Neuron (in vitro differentiated cells): ENCODE data around the gene COG5.

Source experiments
- H2AFZ ChIP-seq: one replicate; pipeline ENCODE4 v1.6.1; 2013; ENCODE audit warnings: low read depth, mild to moderate bottlenecking, inconsistent platforms, low read length, moderate library complexity
- H3K27me3 ChIP-seq: one replicate; pipeline ENCODE4 v1.6.1; 2013; ENCODE audit warnings: low read length; ENCODE audit not compliant: insufficient read depth
- H3K36me3 ChIP-seq: one replicate; pipeline ENCODE4 v1.6.1; 2013; ENCODE audit warnings: low read length; ENCODE audit not compliant: insufficient read depth
- H3K4me1 ChIP-seq: one replicate; pipeline ENCODE4 v1.6.1; 2013; ENCODE audit warnings: low read length; ENCODE audit not compliant: insufficient read depth
- H3K4me3 ChIP-seq: 2 replicates; pipeline ENCODE4 v1.5.1; 2013; ENCODE audit warnings: mild to moderate bottlenecking, low read length, moderate library complexity
- H3K9me3 ChIP-seq: one replicate; pipeline ENCODE4 v1.6.1; 2013; ENCODE audit warnings: low read length

Gene COG5

GRCh38 chr7:107276220-107276827, 287.4 kb downstream of the COG5 start:
- H2AFZ ChIP-seq, result no peak overlapping the region
- H3K4me1 ChIP-seq, result no peaks in the 10 kb centered on the region
- no peak overlapping the region for H3K4me3 ChIP-seq
- H3K36me3 ChIP-seq, result no peaks in the 10 kb centered on the region
- no peaks in the 10 kb centered on the region for H3K27me3 ChIP-seq
- H3K9me3 ChIP-seq, result no peaks in the 10 kb centered on the region

- H3K36me3 ChIP-seq, result no peaks in the 10 kb centered on the region
- no peak overlapping the region for H2AFZ ChIP-seq
- no peak overlapping the region for H3K4me3 ChIP-seq
- H3K4me1 ChIP-seq, result no peaks in the 10 kb centered on the region
- peaks cover 2% of the 10 kb centered on the region for H3K9me3 ChIP-seq
- no peaks in the 10 kb centered on the region for H3K27me3 ChIP-seq
Measured at GRCh38 chr7:107274506-107274905, 289.2 kb downstream of the COG5 start.

GRCh38 chr7:107269790-107270189, 293.9 kb downstream of the COG5 start:
- Histone ChIP-seq H3K27me3 (no peaks in the 10 kb centered on the region), H3K4me3 (no peak overlapping the region), H3K4me1 (no peaks in the 10 kb centered on the region), H3K9me3 (peaks cover 2% of the 10 kb centered on the region), H3K36me3 (no peaks in the 10 kb centered on the region), H2AFZ (no peak overlapping the region)

GRCh38 chr7:107268594-107268993, 295.1 kb downstream of the COG5 start:
- Histone ChIP-seq H3K36me3 (no peaks in the 10 kb centered on the region), H3K27me3 (no peaks in the 10 kb centered on the region), H3K9me3 (peaks cover 2% of the 10 kb centered on the region), H3K4me3 (no peak overlapping the region), H3K4me1 (no peaks in the 10 kb centered on the region), H2AFZ (no peak overlapping the region)

- peaks cover 2% of the 10 kb centered on the region for H3K9me3 ChIP-seq
- no peaks in the 10 kb centered on the region for H3K36me3 ChIP-seq
- no peaks in the 10 kb centered on the region for H3K27me3 ChIP-seq
- H3K4me3 ChIP-seq, result no peak overlapping the region
- H2AFZ ChIP-seq, result no peak overlapping the region
- no peaks in the 10 kb centered on the region for H3K4me1 ChIP-seq
Measured at GRCh38 chr7:107267138-107267537, 296.6 kb downstream of the COG5 start.

- H3K36me3 ChIP-seq, result no peaks in the 10 kb centered on the region
- H3K9me3 ChIP-seq, result no peaks in the 10 kb centered on the region
- H3K4me3 ChIP-seq, result no peak overlapping the region
- H3K27me3 ChIP-seq, result no peaks in the 10 kb centered on the region
- no peaks in the 10 kb centered on the region for H3K4me1 ChIP-seq
- no peak overlapping the region for H2AFZ ChIP-seq
Measured at GRCh38 chr7:107264723-107265122, 299.0 kb downstream of the COG5 start.

- no peaks in the 10 kb centered on the region for H3K27me3 ChIP-seq
- peaks cover 10% of the 10 kb centered on the region for H3K4me1 ChIP-seq
- H2AFZ ChIP-seq, result no peak overlapping the region
- H3K9me3 ChIP-seq, result no peaks in the 10 kb centered on the region
- no peaks in the 10 kb centered on the region for H3K36me3 ChIP-seq
- no peak overlapping the region for H3K4me3 ChIP-seq
Measured at GRCh38 chr7:107262857-107263256, 300.9 kb downstream of the COG5 start.

GRCh38 chr7:107258737-107259136, 305.0 kb downstream of the COG5 start:
- Histone ChIP-seq H3K36me3 (no peaks in the 10 kb centered on the region), H3K9me3 (no peaks in the 10 kb centered on the region), H2AFZ (no peak overlapping the region), H3K4me1 (peaks cover 19% of the 10 kb centered on the region), H3K27me3 (no peaks in the 10 kb centered on the region), H3K4me3 (no peak overlapping the region)

GRCh38 chr7:107255602-107256001, 308.1 kb downstream of the COG5 start:
- no peaks in the 10 kb centered on the region for H3K36me3 ChIP-seq
- no peaks in the 10 kb centered on the region for H3K27me3 ChIP-seq
- no peak overlapping the region for H2AFZ ChIP-seq
- H3K4me1 ChIP-seq, result peaks cover 19% of the 10 kb centered on the region
- no peaks in the 10 kb centered on the region for H3K9me3 ChIP-seq
- H3K4me3 ChIP-seq, result no peak overlapping the region

- H2AFZ ChIP-seq, result no peak overlapping the region
- no peak overlapping the region for H3K4me3 ChIP-seq
- no peaks in the 10 kb centered on the region for H3K36me3 ChIP-seq
- peaks cover 19% of the 10 kb centered on the region for H3K4me1 ChIP-seq
- no peaks in the 10 kb centered on the region for H3K9me3 ChIP-seq
- no peaks in the 10 kb centered on the region for H3K27me3 ChIP-seq
Measured at GRCh38 chr7:107254398-107254985, 309.2 kb downstream of the COG5 start.

- Histone ChIP-seq H2AFZ (no peak overlapping the region), H3K9me3 (no peaks in the 10 kb centered on the region), H3K27me3 (no peaks in the 10 kb centered on the region)
Measured at GRCh38 chr7:107253599-107253998, 310.1 kb downstream of the COG5 start.

GRCh38 chr7:107251963-107252362, 311.8 kb downstream of the COG5 start:
- no peak overlapping the region for H3K4me3 ChIP-seq
- H2AFZ ChIP-seq, result no peak overlapping the region
- H3K27me3 ChIP-seq, result no peaks in the 10 kb centered on the region
- peaks cover 3% of the 10 kb centered on the region for H3K36me3 ChIP-seq
- H3K9me3 ChIP-seq, result peaks cover 5% of the 10 kb centered on the region
- H3K4me1 ChIP-seq, result peaks cover 1% of the 10 kb centered on the region

More at GRCh38 chr7:107253599-107253998, 310.1 kb downstream of the COG5 start:
- H3K4me1 ChIP-seq, result peaks cover 17% of the 10 kb centered on the region
- no peak overlapping the region for H3K4me3 ChIP-seq
- no peaks in the 10 kb centered on the region for H3K36me3 ChIP-seq

- no peaks in the 10 kb centered on the region for H3K4me1 ChIP-seq
- H3K9me3 ChIP-seq, result peaks cover 14% of the 10 kb centered on the region
- H3K4me3 ChIP-seq, result no peak overlapping the region
- peaks cover 5% of the 10 kb centered on the region for H3K36me3 ChIP-seq
- no peak overlapping the region for H2AFZ ChIP-seq
- H3K27me3 ChIP-seq, result no peaks in the 10 kb centered on the region
Measured at GRCh38 chr7:107248551-107249316, 315.0 kb downstream of the COG5 start.
